GM23338 (cell line): ENCODE data around the gene SEMA4D. TPM values are rescaled to one million over a fixed set of nuclear protein-coding genes. Genes with fewer than 3 reads are reported as not detected.

ENCODE experiments used
- ATAC-seq: fragments of 200-7000 bp; cut with Tn5 transposase; 3 replicates; pipeline ENCODE4 v1.9.1; 2020
- DNase-seq: peaks from one replicate; pipeline ENCODE4 v3.0.0-alpha.2; 2015; ENCODE audit warnings: low spot score
- H2AFZ ChIP-seq: fragments of 200-600 bp; sonication (generic); 2 replicates; pipeline ENCODE4 v1.8.0; 2016; ENCODE audit warnings: antibody characterized with exemption, mild to moderate bottlenecking, moderate library complexity
- H3F3A ChIP-seq: fragments of 200-600 bp; sonication (generic); replicated peaks from 2 replicates; pipeline ENCODE4 v1.8.0; 2017; ENCODE audit warnings: antibody characterized with exemption, mixed run types, low read depth
- H3K27ac ChIP-seq: fragments of 200-600 bp; sonication (generic); 2 replicates; pipeline ENCODE4 v1.6.1; 2016; ENCODE audit warnings: low read depth
- H3K27me3 ChIP-seq: fragments of 200-600 bp; sonication (generic); 2 replicates; pipeline ENCODE4 v1.8.0; 2016; ENCODE audit warnings: mild to moderate bottlenecking, mixed run types, moderate library complexity; ENCODE audit not compliant: insufficient read depth
- H3K36me3 ChIP-seq: fragments of 200-600 bp; sonication (generic); 2 replicates; pipeline ENCODE4 v1.8.0; 2016; ENCODE audit warnings: mild to moderate bottlenecking; ENCODE audit not compliant: insufficient read depth
- H3K4me1 ChIP-seq: fragments of 200-600 bp; sonication (generic); 2 replicates; pipeline ENCODE4 v1.8.0; 2016; ENCODE audit warnings: mild to moderate bottlenecking, moderate library complexity; ENCODE audit not compliant: insufficient read depth
- H3K4me2 ChIP-seq: fragments of 200-600 bp; sonication (generic); 2 replicates; pipeline ENCODE4 v1.7.1; 2017; ENCODE audit warnings: mixed run types
- H3K4me3 ChIP-seq: fragments of 200-600 bp; sonication (generic); 2 replicates; pipeline ENCODE4 v1.6.1; 2016; ENCODE audit warnings: mixed run types
- H3K79me2 ChIP-seq: fragments of 200-600 bp; sonication (generic); replicated peaks from 2 replicates; pipeline ENCODE4 v1.8.0; 2017; ENCODE audit warnings: mild to moderate bottlenecking; ENCODE audit not compliant: insufficient read depth
- H3K9me2 ChIP-seq: fragments of 200-600 bp; sonication (generic); 2 replicates; pipeline ENCODE4 v1.8.0; 2017; ENCODE audit not compliant: insufficient read depth
- H4K20me1 ChIP-seq: fragments of 200-600 bp; sonication (generic); replicated peaks from 2 replicates; pipeline ENCODE4 v1.8.0; 2017; ENCODE audit warnings: mild to moderate bottlenecking; ENCODE audit not compliant: insufficient read depth
- H3K27ac Mint-ChIP-seq: 2 replicates; pipeline ENCODE4 v1.8.0; 2020; ENCODE audit warnings: inconsistent platforms, mild to moderate bottlenecking, moderate library complexity, mixed read lengths
- H3K27me3 Mint-ChIP-seq: 3 replicates; pipeline ENCODE4 v1.8.0; 2022; ENCODE audit warnings: low read depth, mild to moderate bottlenecking, moderate library complexity, mixed read lengths, inconsistent platforms; ENCODE audit not compliant: insufficient read depth, poor library complexity
- H3K36me3 Mint-ChIP-seq: 3 replicates; pipeline ENCODE4 v1.8.0; 2021; ENCODE audit warnings: low read depth, mild to moderate bottlenecking, inconsistent platforms, moderate library complexity, mixed read lengths
- H3K4me1 Mint-ChIP-seq: 3 replicates; pipeline ENCODE4 v1.8.0; 2020; ENCODE audit warnings: mild to moderate bottlenecking, inconsistent platforms, mixed read lengths
- H3K4me3 Mint-ChIP-seq: 3 replicates; pipeline ENCODE4 v1.8.0; 2021; ENCODE audit warnings: moderate library complexity, mild to moderate bottlenecking, inconsistent platforms, mixed read lengths
- H3K9me3 Mint-ChIP-seq: 3 replicates; pipeline ENCODE4 v1.8.0; 2020; ENCODE audit warnings: moderate library complexity, mild to moderate bottlenecking, inconsistent platforms, mixed read lengths
- EZH2phosphoT487 ChIP-seq: fragments of 200-600 bp; sonication (generic); IDR thresholded peaks from one replicate; pipeline ENCODE4 v1.8.1; 2018; ENCODE audit warnings: antibody characterized with exemption; ENCODE audit not compliant: unreplicated experiment
- POLR2AphosphoS5 ChIP-seq: IDR thresholded peaks from 2 replicates; pipeline ENCODE4 v1.6.1; 2016; ENCODE audit warnings: antibody characterized with exemption, low read depth
- STAT1 ChIP-seq: IDR thresholded peaks from one replicate; pipeline ENCODE4 v1.6.1; 2016; ENCODE audit warnings: antibody characterized with exemption; ENCODE audit not compliant: unreplicated experiment
- ZNF331 ChIP-seq: fragments of 250-450 bp; sonication (Bioruptor Pico); IDR thresholded peaks from 2 replicates; pipeline ENCODE4 v1.5.0; 2020; ENCODE audit warnings: low read depth, mild to moderate bottlenecking, moderate library complexity
- polyA plus RNA-seq: library from polyadenylated mRNA; unstranded; fragments of >200 nt; fragmentation: Nextera tagmentation; extraction: Ambion mirVana; gene quantifications from 2 replicates; pipeline ENCODE4 v1.2.1, GENCODE V29; 2016
- total RNA-seq: library from RNA; depleted of rRNA; stranded (reverse); fragments of >200 nt; shearing (Covaris generic); gene quantifications from 2 replicates; pipeline ENCODE4 v1.2.3, GENCODE V29; 2014
- TF ChIP-seq, protein P1 (sequence below), 2 experiments: fragments of 200-600 bp in 1 of 2; sonication (generic) in 1 of 2; conservative IDR thresholded peaks; 2 replicates each; pipeline versions ENCODE4 v1.5.1 to v1.6.1; 2016 to 2017; ENCODE audit warnings: antibody characterized with exemption in 2 of 2, low read depth in 2 of 2, mild to moderate bottlenecking in 2 of 2, moderate library complexity in 1 of 2
- TF ChIP-seq, protein P2 (sequence below): IDR thresholded peaks from 2 replicates; pipeline ENCODE4 v1.6.1; 2016; ENCODE audit warnings: antibody characterized with exemption
- TF ChIP-seq, protein P3 (sequence below): fragments of 250-450 bp; sonication (Bioruptor Pico); IDR thresholded peaks from 2 replicates; pipeline ENCODE4 v1.5.0; 2020; ENCODE audit warnings: mild to moderate bottlenecking, moderate library complexity
- TF ChIP-seq, protein P4 (sequence below): IDR thresholded peaks from one replicate; pipeline ENCODE4 v1.6.1; 2018; ENCODE audit warnings: antibody characterized with exemption; ENCODE audit not compliant: unreplicated experiment

Gene SEMA4D
- total and polyA plus RNA-seq, 2 experiments from 2014 or later, result 19.3 to 63.0 TPM

DNA sequence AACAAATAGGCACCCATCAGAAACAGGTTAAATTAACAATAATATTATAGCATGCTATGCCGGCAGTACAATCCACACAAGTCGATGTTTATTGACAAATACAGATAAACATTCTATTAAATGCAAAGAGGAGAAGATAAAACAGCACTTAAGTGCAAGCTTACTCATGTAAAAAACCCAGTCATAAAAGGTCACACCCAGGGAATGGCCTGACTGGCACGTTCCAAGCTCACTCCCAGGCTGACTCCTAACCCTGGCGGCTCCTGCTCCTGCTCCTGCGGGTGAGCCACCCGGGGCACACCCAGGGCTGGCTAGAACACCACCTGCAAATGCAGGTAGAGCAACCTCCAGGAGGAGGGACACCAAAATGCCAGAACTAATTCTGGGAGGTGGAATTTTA is 66.9 kb downstream of the SEMA4D start:
- H3K27me3 Mint-ChIP-seq, result peaks cover 21% of the 10 kb centered on the region
- no peak for DNase-seq
- Histone ChIP-seq H3K79me2 (peaks cover 82% of the 10 kb centered on the region), H2AFZ (no peak overlapping the region), H3K27ac (peak overlapping the region; percentile 45; the same call in 1 of the 2 replicates), H3F3A (peaks cover 9% of the 10 kb centered on the region), H3K4me2 (no peak overlapping the region), H3K27me3 (no peaks in the 10 kb centered on the region), H3K9me2 (no peaks in the 10 kb centered on the region), H3K4me3 (no peak overlapping the region), H4K20me1 (no peaks in the 10 kb centered on the region; the same call in 1 of the 2 replicates), H3K36me3 (no peaks in the 10 kb centered on the region), H3K4me1 (peaks cover 33% of the 10 kb centered on the region)
- no peak overlapping the region for H3K4me3 Mint-ChIP-seq
- ATAC-seq, result no peak
- H3K27ac Mint-ChIP-seq, result no peak overlapping the region; the same call in 1 of the 2 replicates
- TF ChIP-seq, protein P1, sequence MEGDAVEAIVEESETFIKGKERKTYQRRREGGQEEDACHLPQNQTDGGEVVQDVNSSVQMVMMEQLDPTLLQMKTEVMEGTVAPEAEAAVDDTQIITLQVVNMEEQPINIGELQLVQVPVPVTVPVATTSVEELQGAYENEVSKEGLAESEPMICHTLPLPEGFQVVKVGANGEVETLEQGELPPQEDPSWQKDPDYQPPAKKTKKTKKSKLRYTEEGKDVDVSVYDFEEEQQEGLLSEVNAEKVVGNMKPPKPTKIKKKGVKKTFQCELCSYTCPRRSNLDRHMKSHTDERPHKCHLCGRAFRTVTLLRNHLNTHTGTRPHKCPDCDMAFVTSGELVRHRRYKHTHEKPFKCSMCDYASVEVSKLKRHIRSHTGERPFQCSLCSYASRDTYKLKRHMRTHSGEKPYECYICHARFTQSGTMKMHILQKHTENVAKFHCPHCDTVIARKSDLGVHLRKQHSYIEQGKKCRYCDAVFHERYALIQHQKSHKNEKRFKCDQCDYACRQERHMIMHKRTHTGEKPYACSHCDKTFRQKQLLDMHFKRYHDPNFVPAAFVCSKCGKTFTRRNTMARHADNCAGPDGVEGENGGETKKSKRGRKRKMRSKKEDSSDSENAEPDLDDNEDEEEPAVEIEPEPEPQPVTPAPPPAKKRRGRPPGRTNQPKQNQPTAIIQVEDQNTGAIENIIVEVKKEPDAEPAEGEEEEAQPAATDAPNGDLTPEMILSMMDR (conservative IDR thresholded peaks at IDR 0.05; ENCODE audit: low read depth in 2 of 2), result no peak
- TF ChIP-seq, protein P2, sequence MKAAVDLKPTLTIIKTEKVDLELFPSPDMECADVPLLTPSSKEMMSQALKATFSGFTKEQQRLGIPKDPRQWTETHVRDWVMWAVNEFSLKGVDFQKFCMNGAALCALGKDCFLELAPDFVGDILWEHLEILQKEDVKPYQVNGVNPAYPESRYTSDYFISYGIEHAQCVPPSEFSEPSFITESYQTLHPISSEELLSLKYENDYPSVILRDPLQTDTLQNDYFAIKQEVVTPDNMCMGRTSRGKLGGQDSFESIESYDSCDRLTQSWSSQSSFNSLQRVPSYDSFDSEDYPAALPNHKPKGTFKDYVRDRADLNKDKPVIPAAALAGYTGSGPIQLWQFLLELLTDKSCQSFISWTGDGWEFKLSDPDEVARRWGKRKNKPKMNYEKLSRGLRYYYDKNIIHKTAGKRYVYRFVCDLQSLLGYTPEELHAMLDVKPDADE, result no peak
- TF ChIP-seq STAT1, result no peak
- TF ChIP-seq EZH2phosphoT487, result no peak
- no peak for TF ChIP-seq POLR2AphosphoS5
- TF ChIP-seq, protein P3, sequence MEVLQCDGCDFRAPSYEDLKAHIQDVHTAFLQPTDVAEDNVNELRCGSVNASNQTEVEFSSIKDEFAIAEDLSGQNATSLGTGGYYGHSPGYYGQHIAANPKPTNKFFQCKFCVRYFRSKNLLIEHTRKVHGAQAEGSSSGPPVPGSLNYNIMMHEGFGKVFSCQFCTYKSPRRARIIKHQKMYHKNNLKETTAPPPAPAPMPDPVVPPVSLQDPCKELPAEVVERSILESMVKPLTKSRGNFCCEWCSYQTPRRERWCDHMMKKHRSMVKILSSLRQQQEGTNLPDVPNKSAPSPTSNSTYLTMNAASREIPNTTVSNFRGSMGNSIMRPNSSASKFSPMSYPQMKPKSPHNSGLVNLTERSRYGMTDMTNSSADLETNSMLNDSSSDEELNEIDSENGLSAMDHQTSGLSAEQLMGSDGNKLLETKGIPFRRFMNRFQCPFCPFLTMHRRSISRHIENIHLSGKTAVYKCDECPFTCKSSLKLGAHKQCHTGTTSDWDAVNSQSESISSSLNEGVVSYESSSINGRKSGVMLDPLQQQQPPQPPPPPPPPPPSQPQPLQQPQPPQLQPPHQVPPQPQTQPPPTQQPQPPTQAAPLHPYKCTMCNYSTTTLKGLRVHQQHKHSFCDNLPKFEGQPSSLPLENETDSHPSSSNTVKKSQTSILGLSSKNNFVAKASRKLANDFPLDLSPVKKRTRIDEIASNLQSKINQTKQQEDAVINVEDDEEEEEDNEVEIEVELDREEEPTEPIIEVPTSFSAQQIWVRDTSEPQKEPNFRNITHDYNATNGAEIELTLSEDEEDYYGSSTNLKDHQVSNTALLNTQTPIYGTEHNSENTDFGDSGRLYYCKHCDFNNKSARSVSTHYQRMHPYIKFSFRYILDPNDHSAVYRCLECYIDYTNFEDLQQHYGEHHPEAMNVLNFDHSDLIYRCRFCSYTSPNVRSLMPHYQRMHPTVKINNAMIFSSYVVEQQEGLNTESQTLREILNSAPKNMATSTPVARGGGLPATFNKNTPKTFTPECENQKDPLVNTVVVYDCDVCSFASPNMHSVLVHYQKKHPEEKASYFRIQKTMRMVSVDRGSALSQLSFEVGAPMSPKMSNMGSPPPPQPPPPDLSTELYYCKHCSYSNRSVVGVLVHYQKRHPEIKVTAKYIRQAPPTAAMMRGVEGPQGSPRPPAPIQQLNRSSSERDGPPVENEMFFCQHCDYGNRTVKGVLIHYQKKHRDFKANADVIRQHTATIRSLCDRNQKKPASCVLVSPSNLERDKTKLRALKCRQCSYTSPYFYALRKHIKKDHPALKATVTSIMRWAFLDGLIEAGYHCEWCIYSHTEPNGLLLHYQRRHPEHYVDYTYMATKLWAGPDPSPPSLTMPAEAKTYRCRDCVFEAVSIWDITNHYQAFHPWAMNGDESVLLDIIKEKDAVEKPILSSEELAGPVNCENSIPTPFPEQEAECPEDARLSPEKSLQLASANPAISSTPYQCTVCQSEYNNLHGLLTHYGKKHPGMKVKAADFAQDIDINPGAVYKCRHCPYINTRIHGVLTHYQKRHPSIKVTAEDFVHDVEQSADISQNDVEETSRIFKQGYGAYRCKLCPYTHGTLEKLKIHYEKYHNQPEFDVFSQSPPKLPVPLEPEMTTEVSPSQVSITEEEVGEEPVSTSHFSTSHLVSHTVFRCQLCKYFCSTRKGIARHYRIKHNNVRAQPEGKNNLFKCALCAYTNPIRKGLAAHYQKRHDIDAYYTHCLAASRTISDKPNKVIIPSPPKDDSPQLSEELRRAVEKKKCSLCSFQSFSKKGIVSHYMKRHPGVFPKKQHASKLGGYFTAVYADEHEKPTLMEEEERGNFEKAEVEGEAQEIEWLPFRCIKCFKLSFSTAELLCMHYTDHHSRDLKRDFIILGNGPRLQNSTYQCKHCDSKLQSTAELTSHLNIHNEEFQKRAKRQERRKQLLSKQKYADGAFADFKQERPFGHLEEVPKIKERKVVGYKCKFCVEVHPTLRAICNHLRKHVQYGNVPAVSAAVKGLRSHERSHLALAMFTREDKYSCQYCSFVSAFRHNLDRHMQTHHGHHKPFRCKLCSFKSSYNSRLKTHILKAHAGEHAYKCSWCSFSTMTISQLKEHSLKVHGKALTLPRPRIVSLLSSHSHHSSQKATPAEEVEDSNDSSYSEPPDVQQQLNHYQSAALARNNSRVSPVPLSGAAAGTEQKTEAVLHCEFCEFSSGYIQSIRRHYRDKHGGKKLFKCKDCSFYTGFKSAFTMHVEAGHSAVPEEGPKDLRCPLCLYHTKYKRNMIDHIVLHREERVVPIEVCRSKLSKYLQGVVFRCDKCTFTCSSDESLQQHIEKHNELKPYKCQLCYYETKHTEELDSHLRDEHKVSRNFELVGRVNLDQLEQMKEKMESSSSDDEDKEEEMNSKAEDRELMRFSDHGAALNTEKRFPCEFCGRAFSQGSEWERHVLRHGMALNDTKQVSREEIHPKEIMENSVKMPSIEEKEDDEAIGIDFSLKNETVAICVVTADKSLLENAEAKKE, result no peak
- TF ChIP-seq, protein P4, sequence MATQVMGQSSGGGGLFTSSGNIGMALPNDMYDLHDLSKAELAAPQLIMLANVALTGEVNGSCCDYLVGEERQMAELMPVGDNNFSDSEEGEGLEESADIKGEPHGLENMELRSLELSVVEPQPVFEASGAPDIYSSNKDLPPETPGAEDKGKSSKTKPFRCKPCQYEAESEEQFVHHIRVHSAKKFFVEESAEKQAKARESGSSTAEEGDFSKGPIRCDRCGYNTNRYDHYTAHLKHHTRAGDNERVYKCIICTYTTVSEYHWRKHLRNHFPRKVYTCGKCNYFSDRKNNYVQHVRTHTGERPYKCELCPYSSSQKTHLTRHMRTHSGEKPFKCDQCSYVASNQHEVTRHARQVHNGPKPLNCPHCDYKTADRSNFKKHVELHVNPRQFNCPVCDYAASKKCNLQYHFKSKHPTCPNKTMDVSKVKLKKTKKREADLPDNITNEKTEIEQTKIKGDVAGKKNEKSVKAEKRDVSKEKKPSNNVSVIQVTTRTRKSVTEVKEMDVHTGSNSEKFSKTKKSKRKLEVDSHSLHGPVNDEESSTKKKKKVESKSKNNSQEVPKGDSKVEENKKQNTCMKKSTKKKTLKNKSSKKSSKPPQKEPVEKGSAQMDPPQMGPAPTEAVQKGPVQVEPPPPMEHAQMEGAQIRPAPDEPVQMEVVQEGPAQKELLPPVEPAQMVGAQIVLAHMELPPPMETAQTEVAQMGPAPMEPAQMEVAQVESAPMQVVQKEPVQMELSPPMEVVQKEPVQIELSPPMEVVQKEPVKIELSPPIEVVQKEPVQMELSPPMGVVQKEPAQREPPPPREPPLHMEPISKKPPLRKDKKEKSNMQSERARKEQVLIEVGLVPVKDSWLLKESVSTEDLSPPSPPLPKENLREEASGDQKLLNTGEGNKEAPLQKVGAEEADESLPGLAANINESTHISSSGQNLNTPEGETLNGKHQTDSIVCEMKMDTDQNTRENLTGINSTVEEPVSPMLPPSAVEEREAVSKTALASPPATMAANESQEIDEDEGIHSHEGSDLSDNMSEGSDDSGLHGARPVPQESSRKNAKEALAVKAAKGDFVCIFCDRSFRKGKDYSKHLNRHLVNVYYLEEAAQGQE, result no peak
- TF ChIP-seq ZNF331 (CRISPR knock-in tag), result no peak
- H3K36me3 Mint-ChIP-seq, result peaks cover 9% of the 10 kb centered on the region; the same call in 2 of the 3 replicates
- H3K9me3 Mint-ChIP-seq, result no peaks in the 10 kb centered on the region
- H3K4me1 Mint-ChIP-seq, result peaks cover 68% of the 10 kb centered on the region
